ENCODE data around the gene CAMK4.

DNA sequence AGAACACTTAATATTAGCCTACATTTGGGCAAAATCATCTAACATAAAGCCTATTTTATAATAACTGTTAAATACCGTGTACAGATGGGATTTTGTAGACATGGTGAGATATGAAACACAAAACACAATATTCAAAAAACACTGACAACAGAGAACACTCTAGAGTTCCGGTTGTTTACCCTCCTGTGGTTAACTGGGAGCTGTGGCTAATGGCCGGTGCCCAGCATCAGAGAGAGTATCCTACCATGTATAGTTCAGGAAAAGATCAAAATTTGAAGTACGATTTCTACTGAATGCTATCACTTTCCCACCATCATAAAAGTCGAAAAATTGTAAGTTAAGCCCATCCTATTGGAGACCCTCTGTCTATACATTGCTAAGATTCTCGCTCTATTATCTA, 2.4 kb downstream of the CAMK4 start:
- TF ChIP-seq, protein P1, sequence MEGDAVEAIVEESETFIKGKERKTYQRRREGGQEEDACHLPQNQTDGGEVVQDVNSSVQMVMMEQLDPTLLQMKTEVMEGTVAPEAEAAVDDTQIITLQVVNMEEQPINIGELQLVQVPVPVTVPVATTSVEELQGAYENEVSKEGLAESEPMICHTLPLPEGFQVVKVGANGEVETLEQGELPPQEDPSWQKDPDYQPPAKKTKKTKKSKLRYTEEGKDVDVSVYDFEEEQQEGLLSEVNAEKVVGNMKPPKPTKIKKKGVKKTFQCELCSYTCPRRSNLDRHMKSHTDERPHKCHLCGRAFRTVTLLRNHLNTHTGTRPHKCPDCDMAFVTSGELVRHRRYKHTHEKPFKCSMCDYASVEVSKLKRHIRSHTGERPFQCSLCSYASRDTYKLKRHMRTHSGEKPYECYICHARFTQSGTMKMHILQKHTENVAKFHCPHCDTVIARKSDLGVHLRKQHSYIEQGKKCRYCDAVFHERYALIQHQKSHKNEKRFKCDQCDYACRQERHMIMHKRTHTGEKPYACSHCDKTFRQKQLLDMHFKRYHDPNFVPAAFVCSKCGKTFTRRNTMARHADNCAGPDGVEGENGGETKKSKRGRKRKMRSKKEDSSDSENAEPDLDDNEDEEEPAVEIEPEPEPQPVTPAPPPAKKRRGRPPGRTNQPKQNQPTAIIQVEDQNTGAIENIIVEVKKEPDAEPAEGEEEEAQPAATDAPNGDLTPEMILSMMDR (IDR thresholded peaks at IDR 0.05), result no peak
- TF ChIP-seq POLR2A (IDR thresholded peaks at IDR 0.05), result no peak
- TF ChIP-seq EP300 (IDR thresholded peaks at IDR 0.05), result no peak
